GM18507 (cell line): ENCODE measurements around the gene LRRC4C.

Experiments used
- DNase-seq: peaks from one replicate; pipeline ENCODE4 v3.0.0; 2011; ENCODE audit warnings: low read depth; ENCODE audit not compliant: insufficient read length; ENCODE audit errors: extremely low spot score
- FAIRE-seq: peaks from 2 replicates; lab custom pipeline; 2011; peaks lifted over from hg19 to GRCh38; lab: Jason Lieb, UNC

The LRRC4C gene

DNA sequence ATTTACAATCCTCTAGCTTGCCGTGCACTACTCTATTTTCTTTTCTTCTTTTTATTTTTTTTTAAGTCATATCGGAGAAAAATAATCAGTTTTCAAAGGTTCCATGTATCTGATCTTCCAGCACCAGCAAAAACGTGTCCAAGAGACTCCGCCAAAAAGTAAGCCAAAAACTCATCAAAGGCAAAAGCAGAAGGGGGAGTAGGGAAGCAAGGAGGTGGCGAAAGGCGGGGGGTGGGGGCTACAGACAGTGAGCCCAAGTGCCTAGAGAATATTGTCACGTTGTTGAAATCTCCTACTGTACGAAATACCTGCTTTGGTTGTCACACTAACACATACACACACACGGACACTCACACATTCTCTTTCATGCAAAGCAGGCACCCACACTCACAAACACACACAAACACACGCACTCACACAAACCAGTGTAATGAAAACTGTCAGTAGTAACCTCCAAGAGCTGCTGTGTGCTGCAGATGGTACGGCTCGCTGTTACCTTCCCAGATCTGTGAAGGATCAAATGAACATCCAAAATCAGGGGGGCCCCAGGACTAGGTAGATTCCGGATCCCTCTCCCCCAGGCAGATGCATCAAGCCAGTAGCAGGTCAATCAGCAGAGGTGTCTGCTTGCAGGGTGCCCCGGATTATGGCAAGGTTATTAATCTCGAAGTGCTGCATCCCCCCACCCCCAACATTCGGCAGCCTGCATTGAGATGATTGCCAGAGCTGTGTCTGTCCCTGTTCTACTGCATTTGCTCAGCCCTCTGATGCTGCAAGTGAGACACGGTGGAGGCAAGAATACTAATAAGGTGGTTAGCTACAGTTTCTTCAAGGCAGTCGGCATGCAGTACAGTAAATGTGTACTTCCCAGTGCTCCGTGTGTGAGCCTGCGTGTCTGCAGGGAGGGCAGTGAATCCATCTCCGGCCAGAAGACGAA is at the start of gene LRRC4C:
LRRC4C (minus strand) TSS at position 188 of the 937 bp plus-strand sequence.
- FAIRE-seq (no peak), DNase-seq (no peak)

DNA sequence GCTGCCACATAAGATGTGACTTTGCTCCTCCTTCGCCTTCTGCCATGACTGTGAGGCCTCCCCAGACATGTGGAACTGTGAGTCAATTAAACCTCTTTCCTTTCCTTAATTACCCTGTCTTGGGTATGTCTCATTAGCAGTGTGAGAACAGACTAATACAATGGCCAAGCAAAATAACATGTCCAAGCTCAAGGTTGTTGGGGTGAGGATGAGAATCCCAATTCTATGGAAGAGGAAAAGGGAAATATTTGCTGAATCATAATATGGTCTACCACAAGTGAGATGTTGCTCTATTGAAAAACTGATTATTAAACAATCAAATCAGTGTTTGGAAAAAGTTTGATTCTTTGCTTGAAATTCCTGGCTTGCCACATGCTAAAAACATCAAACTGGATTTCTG is 48.7 kb upstream of the LRRC4C start:
- FAIRE-seq = no peak

DNA sequence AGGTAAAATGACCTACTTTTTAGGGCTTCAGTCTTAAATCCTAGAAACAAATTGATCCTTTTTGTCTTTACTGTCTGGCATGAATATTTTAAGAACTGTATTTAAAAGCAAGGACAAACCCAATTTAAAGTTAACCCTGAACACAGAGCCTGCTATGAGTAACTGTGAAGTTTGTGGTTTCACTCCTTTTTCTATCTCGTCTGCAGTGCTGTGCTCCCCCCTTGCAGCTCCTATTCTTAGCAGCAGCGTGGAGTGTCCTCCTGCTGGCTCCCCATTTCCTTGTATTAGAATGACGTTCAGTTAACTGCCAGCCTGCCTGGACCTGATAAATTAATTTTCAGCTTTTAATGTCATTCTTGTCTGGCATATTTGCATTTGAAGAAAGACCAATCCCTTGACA is 40.0 kb upstream of the LRRC4C start:
- no peak for DNase-seq
- FAIRE-seq = no peak

More for the DNA sequence above, 48.7 kb upstream of the LRRC4C start:
- DNase-seq = no peak

DNA sequence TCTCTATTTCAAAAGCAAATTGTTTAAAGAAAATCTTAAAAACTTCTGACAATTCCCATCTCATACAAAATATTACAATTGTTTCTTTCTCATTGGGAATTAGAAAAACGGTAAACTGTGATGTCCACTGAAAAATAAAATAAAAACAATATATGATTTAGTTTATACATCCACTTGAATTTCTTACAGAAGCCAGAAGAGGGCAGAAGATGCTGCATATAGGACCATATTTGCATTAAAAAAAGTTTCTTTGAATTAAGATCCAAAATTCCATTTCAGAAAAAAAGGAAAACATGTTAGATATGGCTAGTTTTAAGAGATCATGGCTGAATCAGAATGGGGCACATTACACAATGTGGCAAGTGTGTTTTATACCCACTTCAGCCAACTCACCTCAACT is 39.3 kb upstream of the LRRC4C start:
- FAIRE-seq (no peak), DNase-seq (no peak)

DNA sequence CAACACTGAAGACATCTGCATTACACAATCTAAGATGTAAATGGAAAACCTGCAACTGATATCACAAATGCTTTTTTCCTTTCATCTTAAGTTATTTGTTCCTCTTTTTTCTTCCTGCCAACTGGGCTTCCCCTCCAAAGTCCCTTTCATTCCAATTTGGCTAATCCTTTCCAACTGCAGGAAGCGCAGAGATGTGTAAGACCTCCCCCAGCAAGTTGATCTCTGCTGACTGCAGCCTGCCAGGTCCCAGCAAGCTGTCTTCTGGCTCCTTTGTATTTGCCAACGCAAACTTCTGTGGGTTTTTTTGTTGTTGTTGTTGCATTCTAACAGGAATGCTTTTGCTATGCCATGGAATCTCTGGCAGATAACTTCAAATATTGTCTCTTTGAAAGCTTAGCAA is 38.5 kb upstream of the LRRC4C start:
- DNase-seq (no peak), FAIRE-seq (no peak)

DNA sequence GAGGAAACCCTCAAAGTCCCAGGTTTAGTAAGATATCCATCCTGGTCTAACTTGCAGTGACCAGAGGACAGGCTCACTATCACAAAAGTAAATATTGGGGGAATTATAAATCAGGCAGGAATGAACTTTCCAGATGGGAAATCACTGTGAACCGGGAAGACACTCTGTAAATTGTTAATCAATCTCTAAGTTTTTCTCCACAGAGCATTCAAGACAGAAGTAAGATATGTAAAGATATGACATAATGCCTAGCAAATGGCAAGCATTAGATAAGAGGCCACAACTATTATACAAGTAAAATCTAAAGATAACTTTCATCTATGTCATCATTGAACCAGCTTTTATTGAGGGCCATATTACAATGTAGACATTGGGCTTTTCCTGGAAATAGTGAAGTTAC is 35.3 kb upstream of the LRRC4C start:
- DNase-seq (no peak), FAIRE-seq (no peak)

DNA sequence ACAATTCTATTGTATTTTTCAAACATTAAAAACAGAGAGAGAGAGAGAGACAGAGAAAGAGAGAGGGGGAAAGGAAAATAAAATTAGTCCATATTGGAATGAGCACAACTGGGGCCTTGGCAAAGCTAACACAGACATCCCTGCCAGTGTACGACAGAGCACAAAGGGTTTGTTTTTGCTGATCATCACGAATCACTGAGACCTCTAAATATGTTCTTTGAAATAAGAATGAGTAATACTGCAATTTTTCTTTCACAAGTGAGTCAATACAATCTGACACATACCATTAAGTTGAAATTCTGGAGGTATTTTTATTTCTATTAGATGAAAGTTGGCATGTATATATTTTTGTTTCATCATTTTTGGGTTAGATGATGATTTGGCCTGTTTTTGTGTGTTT is 27.0 kb upstream of the LRRC4C start:
- FAIRE-seq (no peak), DNase-seq (no peak)

DNA sequence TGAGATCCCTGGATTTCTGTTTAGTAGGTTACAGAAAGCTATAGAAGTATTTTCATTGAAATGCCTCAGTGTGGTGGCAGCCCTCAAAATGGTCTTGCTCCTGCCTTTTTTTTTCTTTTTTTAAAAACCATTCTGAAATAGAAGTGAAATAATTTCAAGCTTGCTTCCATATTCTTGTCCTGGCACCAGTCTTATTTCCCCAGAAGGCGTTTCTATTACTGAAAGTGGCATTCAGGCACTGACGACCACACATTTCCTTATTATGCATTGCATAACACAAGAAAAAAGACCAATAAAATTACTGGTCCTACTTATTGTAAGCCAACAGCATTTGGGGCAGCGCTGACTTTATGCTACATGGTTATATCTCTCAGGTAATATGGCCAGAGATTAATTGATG is 24.5 kb upstream of the LRRC4C start:
- FAIRE-seq (no peak), DNase-seq (no peak)

DNA sequence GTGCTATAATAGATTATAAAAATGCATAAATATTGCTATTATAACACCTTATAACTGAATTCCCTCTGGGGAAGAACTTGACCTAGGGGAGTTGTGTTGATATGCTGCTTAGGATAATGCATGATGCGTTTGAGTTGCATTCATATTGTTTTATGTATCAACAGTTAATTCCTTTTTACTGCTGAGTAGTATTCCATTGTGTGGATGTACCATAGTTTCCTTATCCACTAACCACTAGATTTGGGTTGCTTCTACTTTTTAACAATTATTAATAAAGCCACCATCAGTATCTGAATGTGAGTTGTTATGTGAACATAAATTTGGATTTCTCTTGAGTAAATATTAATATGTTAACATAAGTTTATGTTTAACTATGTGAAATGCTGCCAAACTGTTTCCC is 19.7 kb upstream of the LRRC4C start:
- DNase-seq (no peak), FAIRE-seq (no peak)

DNA sequence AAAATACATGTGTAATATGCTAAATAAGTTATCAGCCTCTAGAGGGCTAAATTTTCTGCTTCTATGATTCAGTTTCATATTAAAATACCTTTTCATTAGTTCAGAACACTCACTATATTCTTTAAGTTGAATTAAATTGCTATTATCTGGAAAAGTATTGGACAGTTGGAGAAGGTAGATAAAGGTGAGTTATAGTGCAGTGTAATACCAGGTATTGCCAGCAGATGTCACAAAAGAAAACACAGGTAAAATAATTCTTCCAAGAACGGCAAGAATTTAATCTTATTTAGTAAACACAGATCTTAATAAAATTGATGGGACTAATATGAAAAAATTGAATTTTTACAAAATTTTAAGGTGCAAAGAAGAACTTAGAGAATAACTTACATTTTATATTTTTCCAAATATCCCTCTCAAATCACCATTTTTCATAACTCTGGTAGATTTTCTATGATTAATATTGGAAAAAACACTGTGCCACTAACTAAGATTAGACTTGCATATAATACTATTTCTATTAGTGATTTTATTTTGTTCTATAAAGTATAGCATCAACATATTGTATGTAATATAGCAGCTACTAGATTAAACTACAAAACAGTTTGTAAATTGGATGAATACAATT is 1.7 kb upstream of the LRRC4C start:
- FAIRE-seq (no peak), DNase-seq (no peak)

DNA sequence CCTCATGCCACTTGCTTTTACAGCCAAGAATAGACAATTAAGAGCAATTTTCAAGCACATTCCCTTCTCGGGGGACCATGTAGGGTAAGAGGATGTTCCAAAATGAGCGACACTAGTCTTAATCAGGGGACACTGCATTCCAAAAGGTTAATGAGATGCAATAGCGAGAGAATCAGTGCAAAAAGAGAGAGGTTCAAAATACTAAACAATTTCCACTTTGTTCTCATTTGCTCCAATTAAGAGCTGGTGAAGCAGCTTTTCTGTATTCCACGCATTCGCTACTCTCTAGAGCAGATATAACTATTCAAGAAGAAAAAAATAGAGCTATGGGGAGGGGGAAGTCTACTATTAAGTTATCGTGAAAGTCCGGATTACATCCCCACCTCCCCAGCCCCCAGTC is 811 bp downstream of the LRRC4C start:
- FAIRE-seq (no peak), DNase-seq (no peak)

DNA sequence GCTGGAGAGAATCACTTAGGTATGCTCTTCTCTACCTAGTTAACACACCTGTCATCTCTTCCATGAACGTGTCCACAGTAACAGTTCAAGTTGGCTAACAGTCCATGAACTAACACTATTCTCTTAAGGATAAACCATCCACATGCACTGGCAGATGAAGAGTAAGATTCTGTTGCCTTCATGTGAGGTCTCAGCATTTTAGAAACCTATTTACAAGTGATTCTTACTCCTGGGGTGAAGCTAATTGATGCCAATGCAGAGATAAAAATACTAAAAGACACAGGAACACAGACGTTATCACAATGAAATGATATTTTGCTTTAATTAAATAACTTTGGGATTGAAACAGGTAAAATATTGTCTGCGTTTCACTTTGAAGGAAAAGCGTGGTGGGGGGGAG is 1.3 kb downstream of the LRRC4C start:
- no peak for DNase-seq
- FAIRE-seq = no peak

DNA sequence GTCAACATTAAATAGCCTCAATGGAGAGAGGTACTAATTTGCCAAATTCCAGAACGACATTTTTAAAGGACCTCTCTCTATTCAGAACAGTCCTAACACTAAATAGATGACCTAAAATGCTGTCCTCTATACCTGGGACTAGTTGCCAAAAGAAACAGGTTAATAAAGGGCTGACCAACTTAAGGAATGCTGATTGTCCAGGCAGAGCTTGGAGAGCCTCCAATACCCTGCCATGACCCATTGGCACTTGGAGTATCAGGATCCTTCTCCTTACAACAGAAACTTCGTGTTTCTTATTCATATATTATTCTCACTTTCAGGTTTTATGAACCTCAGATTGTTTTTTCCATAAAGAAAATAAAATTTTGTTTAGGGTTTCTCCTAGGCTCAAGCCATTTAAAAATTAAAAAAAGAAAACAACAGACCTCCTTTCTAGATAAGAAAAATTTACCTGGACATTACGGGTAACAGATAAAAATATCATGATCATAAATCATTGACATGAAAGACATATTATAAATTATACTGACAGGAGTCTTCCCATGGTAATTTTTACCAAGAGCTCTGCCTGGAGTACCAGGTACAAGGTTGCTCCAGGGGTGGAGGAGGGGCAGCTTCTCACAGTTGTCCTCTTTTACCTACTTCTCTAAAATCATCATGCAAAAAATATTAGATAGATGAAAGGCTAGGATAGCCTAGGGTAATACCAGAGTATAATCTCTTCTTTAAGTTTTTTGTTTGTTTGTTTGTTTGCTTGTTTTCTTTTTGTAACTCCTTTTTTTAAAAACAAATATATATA is 2.0 kb downstream of the LRRC4C start:
- no peak for FAIRE-seq
- DNase-seq = no peak

DNA sequence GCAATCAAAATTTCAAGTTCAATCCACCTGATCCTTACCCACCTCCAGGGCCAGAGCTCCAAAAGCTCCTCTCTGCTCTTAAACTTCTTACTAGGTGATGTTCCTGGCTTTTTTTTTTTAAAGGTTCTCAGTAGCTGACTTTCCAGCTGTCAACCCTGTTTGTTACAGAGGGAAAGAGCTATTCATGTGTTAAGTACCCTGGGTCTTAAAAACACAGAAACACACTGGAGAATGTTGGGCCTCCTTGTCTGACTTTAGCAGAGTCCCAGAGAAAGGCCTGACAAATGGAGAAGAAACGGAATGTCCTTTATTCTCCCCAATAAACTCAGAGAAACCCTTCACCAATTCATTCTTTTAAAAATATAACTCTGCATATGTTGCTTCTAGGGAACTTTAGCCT is 3.2 kb downstream of the LRRC4C start:
- FAIRE-seq (no peak), DNase-seq (no peak)

DNA sequence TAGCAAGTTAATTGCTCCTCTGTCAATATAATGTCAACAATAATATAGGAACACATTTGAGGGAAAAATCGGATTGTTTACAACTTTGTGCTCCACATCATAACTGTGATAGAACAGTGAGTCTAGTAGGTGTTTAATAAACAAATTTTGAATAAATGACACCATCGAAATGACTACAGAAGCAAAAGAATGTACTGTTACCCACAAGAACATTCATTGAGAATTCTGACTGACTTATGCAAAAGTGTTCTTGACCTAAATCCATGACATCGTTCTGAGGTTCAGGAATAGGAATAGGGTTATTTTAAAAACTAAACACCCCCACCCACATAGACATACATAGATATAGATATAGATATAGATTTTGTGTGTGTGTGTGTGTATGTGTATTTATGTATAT is 8.4 kb downstream of the LRRC4C start:
- DNase-seq (no peak), FAIRE-seq (no peak)

DNA sequence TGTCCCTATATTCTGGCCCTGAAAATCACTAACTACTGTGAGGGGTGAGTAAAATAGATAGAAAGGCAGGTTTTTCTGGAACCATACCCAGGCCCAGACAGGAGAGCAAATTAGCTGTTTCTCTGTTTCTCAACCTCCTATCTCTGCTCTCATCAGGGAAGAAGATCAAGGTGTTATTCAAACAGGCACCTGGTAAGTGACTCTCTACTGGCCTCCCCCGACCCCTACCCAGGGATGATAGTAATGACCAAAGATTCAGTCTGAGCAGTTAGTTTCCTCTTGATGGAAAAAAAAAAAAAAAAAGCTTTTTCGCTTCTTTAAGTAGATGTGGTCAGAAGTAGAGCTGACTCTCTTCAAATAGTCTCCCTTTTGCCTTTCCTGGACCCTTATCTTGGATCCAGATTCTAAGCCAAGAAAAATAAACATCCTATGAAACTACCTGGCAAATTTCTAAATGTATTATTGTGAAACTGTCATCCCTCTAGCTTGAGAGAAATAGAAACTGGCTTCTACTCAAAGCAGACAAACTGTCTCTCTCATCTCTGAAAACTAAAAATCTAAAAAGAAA is 9.9 kb downstream of the LRRC4C start:
- no peak for DNase-seq
- FAIRE-seq = no peak

DNA sequence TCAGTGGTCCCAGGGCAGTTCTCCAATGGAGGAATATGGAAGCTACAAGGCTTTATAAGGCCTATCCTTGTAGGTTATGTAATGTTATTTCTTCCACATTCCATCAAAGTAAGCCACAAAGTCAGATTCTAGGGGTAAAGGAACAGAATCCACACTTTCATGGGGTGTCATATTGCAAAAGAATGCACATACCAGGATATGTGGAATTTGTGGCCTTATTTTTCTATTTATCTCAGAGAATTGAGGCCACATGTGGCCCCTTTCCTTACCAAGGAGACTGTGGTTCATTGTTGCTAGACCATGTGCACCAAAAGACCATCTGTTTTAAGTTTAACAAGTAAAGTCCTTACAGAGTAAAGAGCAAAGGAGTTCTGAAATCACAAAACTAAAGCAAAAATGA is 12.9 kb downstream of the LRRC4C start:
- DNase-seq = no peak
- FAIRE-seq = no peak

DNA sequence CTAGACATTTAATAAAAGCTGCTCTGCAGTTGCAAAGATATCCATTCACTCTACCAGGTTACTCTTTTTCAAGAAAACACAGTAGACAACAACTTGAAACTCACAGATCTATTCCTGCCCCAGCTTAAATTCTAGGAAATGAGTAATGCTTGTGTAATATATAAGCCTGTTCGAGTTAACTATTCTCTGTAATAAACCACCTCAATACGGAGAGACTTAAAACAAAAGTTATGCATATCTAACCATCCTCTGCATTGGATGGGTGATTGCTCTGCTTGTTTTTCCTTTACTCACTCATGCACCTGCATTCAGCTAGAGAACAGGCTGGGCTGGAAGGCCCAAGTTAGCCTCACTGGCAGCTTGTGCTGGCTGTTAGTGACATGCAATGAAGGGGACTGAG is 13.3 kb downstream of the LRRC4C start:
- FAIRE-seq = no peak
- no peak for DNase-seq

DNA sequence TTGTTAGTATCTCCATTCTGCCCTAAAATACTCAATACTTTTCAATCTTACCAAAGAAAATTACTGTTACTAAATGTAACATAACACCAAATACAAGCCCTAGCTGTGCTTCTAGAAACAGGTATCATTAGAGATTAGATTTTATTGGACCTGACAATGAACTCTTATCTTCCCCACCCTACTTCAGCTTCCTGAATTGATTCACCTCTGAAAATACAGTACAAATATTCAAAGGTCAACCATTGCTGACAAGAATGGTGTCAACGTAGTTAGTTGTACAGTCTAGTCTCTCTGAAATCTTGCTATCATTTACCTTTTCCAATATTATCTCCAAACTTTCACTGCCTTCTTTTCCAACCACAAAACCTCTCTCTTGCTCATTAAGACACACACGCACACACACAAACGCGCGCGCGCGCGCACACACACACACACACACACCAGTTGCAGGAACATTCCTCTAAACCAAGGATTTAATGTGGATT is 22.4 kb downstream of the LRRC4C start:
- FAIRE-seq = no peak
- DNase-seq = no peak

DNA sequence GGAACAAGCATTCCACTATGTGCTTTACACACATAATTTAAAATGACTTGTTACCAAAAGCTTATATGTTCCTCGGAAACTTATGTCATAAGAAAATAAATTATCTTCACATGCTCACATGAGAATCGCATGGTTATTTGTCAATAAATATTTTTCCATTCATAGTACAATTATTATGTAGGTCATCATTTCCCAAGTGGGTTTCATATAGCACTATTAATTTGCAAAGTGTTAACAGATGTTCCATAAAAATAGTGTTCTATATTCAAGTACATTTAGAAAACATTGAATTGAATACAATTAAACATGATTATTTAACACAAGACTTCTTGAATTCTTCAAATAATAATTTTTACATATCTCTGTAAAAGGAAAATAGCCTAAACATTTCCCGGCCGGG is 23.9 kb downstream of the LRRC4C start:
- FAIRE-seq (no peak), DNase-seq (no peak)
